GM18505 (cell line): ENCODE measurements around the gene LPAR6.

ENCODE experiments used
- ATAC-seq: cut with Tn5 transposase; IDR thresholded peaks from one replicate; pipeline ENCODE4 v1.9.1; 2021; ENCODE audit not compliant: unreplicated experiment
- POLR2A ChIP-seq: IDR thresholded peaks from 4 replicates; pipeline ENCODE4 v1.6.1; 2011; ENCODE audit warnings: borderline replicate concordance; ENCODE audit not compliant: insufficient read depth, insufficient read length; ENCODE audit errors: extremely low read depth

LPAR6 gene

GRCh38 chr13:48404952-48405351 lies 8.0 kb downstream of the LPAR6 start:
- TF ChIP-seq POLR2A, result no peak
- ATAC-seq, result no peak

DNA sequence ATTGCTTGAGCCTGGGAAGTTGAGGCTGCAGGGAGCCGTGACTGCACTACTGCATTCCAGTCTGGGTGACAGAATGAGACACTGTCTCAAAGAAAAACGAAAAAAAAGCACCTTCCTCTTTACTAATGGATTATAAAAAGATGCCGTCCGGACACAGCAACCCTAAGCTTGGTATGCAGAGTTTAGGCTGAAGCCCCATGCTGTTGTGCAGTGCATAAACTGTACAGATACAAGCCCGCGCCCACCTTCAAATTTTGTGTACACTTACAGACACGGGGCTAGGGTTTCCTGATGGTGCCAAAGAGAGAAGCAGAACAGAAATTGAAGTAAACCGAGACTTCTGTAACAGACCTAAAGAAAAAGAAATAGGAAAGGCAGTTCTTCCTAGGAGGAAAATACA lies 9.0 kb downstream of the LPAR6 start:
- no peak for ATAC-seq
- TF ChIP-seq POLR2A, result no peak

- no peak for TF ChIP-seq POLR2A
- peak; percentile 53 for ATAC-seq
These were observed 9.7 kb downstream of the LPAR6 start for GRCh38 chr13:48403151-48403631.

DNA sequence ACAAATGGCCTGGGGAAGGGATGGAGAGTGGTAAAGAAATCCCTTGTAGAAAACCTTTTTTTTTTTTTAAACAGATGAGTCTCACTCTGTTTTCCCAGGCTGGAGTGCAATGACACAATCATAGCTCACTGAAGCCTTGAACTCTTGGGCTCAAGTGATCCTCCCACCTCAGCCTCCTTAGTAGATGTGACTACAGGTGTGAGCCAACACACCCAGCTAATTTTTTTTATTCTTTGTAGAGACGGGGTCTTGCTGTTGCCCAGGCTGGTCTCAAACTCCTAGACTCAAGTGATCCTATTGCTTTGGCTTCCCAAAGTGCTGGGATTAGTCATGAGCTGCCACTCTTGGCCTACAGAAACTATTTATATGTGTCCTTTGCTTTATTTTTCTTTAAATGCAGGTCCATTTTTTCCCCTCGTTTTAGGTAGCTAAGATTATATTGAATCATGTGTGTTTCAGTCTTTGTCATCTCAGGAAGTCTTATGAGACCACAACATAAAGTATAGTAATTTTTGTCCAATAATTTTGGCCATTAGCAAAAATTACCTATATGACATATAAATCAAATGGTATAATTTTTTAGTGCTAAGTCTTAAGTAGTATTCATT lies 10.5 kb downstream of the LPAR6 start:
- TF ChIP-seq POLR2A, result no peak
- ATAC-seq, result no peak

DNA sequence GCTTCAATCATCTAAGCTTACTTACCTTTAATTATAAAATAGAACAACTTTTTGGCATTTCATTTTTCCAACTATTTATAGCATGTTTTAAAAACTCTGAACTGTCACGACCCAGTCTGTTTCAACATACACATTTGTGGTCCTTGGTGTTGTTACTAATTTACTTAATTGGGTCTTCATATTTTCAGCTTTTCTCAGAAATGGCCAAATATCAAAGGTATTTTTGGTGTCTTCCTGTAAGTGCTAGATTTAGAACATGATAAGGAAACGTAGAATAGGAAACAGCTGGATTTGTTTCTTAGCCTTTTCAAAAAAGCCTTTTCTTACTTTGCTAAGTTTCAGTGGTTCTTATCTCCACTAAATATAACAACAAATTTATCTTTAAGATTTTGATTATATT lies 11.4 kb downstream of the LPAR6 start:
- no peak for TF ChIP-seq POLR2A
- no peak for ATAC-seq

- ATAC-seq, result peak; percentile 46
- no peak for TF ChIP-seq POLR2A
These were observed 12.0 kb downstream of the LPAR6 start for GRCh38 chr13:48400850-48401291.

GRCh38 chr13:48400090-48400694 lies 12.7 kb downstream of the LPAR6 start:
- no peak for ATAC-seq
- no peak for TF ChIP-seq POLR2A

DNA sequence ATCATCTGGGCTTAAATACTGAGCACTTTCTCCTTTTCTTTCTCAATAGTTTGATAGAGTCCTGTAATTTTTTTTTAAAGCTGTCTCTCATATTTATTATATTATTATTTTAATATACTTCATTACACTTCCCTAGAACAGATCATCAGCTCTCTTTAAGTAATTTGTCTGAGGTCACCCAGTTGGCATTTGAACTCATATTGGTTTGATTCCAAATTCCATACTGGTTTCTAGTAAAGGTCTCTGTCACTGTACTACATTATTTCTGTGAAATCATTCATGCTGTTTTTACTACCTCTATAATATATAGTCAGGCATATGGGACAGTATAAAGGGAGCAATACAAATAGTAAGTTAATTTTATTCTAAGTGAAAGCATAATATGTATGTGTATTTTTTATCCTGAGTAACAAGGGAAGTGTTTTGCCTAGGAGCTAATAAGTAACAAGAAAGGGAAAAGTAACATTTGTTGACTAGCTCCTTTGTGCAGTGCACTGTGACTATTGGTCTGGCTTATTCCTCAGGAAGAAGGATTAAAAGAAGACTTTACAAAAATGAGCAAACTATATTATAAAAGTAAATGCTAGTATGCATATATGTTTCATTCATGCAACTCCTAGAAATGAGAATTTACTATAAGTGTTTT lies 14.3 kb downstream of the LPAR6 start:
- TF ChIP-seq POLR2A, result no peak
- no peak for ATAC-seq

DNA sequence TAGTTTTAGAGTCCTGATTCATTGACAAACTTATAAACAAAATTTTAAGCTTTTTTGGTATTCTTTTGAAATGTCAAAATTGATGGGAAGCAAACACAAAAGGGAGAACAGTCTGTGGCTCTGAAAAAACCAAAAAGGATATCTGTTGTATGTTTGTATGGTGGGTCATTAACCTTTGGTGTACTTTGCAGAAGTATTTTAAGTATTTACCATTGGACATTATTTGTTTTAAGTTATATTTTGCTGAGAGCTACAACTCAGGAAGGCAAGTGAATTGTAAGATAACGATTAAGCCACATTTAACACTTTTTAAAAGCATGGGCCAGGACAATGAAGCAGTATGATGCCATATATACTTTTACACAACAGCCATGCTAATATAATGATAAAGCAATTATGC lies 15.2 kb downstream of the LPAR6 start:
- ATAC-seq, result no peak
- TF ChIP-seq POLR2A, result no peak

DNA sequence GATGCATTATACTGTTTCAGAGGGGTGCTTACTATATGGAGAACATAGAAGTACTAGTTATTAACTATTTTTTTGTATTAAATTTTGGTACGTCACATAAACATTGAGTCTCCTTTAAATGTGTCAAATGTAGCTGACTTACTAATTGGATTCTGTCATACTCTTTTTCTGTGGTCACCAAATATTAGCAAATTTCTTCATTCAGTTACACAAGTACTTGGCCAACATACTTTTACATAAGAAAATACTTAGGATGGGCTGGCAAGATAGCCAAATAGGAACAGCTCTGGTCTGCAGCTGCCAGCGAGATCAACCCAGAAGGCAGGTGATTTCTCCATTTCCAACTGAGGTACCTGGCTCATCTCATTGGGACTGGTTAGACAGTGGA lies 19.2 kb downstream of the LPAR6 start:
- no peak for ATAC-seq
- TF ChIP-seq POLR2A, result no peak

- TF ChIP-seq POLR2A, result no peak
- no peak for ATAC-seq
These were observed 19.7 kb downstream of the LPAR6 start for GRCh38 chr13:48393030-48393697.

DNA sequence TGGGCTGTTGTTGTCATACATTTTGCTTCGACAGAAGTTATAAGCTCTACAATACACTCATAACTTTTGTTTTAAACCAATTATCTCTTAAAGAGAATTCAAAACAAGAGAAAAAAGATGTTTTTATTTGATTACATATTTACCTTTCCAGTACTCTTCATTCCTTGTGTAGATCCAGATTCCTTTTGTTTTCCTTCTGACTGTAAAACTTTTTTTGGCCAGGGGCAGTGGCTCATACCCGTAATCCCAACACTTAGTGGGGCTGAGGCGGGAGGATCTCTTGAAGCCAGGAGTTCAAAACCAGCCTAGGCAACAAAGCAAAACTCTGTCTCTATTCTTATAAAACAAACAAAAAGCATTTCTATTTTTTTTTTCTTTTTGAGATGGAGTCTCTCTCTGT lies 21.7 kb downstream of the LPAR6 start:
- no peak for TF ChIP-seq POLR2A

GRCh38 chr13:48386816-48387215 lies 26.1 kb downstream of the LPAR6 start:
- TF ChIP-seq POLR2A, result no peak
- ATAC-seq, result no peak

More for the DNA sequence above, 21.7 kb downstream of the LPAR6 start:
- ATAC-seq, result no peak
